ENCODE measurements around the gene SAP30BP. TPM values are rescaled to one million over a fixed set of nuclear protein-coding genes. Genes with fewer than 3 reads are reported as not detected.

The SAP30BP gene
- total and polyA plus RNA-seq, 2 of the 13 experiments (the other 11 are each of a cell fraction or from before 2014, with no cell fraction given), result 67.7 to 99.4 TPM

DNA sequence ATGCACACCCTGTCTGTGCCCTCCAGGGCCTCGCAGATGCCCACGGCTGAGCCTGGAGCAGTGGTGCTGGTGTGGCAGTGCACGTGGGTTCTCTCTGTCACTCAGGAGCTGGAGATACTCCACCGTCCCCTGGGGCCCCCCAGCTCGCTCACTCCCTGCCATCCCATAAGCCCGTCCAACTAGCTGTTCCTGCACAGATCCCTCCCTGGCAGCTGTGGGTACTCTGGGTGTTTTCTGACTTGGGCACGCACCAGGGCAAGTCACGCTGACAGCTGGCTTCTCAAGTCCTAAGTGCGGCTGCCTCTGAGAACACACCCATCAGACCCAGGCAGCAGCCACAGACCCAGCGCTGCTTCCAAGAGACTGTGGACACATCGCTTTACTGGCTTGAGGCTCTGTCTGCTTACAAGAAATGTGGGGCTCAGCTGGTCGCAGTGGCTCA lies 28.7 kb downstream of the SAP30BP start:
- Histone ChIP-seq H2AFZ (ENCODE audit: low read length) (no peak overlapping the region), H3K4me2 (ENCODE audit: low read depth, low read length) (no peak overlapping the region), H3K27me3 (ENCODE audit: control insufficient read depth in 1 of 2, insufficient read depth in 2 of 2, low read length in 2 of 2) (no peaks in the 10 kb centered on the region), H3K4me3 (replicated peaks in 1 of 3; ENCODE audit: insufficient read depth in 1 of 3, low read depth in 2 of 3, low read length in 3 of 3) (no peak overlapping the region), H4K20me1 (ENCODE audit: insufficient read depth, low read length) (no peaks in the 10 kb centered on the region; the same call in 1 of the 2 replicates), H3K4me1 (ENCODE audit: insufficient read depth, low read length) (peaks cover 44% of the 10 kb centered on the region), H3K9ac (ENCODE audit: insufficient read depth, low read depth, low read length) (no peak overlapping the region), H3K36me3 (replicated peaks in 1 of 2; ENCODE audit: control insufficient read depth in 1 of 2, insufficient read depth in 2 of 2, low read length in 2 of 2) (peaks cover 38 to 76% of the 10 kb centered on the region in 2 experiments), H3K27ac (ENCODE audit: extremely low read length, insufficient read depth, low read length) (no peak overlapping the region), H3K9me3 (ENCODE audit: low read length) (no peaks in the 10 kb centered on the region), H3K79me2 (ENCODE audit: insufficient read depth, low read length) (no peaks in the 10 kb centered on the region)
- POLR2A ChIA-PET, result interaction anchor here (0.7 to 2.5 kb wide), 2 partner anchors 42 to 84 kb away, joined by 3 to 7 read pairs; a partner anchor contains a TSS
- CTCF ChIA-PET (ENCODE audit: low intra/inter-chr PET ratio, low total read pairs), result no interaction called here
- ATAC-seq (no peak), DNase-seq (ENCODE audit: low spot score) (no peak), FAIRE-seq (no peak)
- TF ChIP-seq HNRNPL (IDR thresholded peaks at IDR 0.05; ENCODE audit: low read depth, low read length) (0 out of 2 replicates have a peak, but pooled peaks have one; percentile 37), ZNF572 (CRISPR knock-in tag; IDR thresholded peaks at IDR 0.05) (0 out of 2 replicates have a peak, but pooled peaks have one; percentile 28), AGO2 (optimal IDR thresholded peaks at IDR 0.05; ENCODE audit: low read depth, low read length) (peak; percentile 62), MED8 (CRISPR knock-in tag; IDR thresholded peaks at IDR 0.05; ENCODE audit: insufficient replicate concordance) (no peak), ZBTB42 (CRISPR knock-in tag; IDR thresholded peaks at IDR 0.05) (no peak), NFIC (IDR thresholded peaks at IDR 0.05; ENCODE audit: low read length) (no peak), ZFY (CRISPR knock-in tag; IDR thresholded peaks at IDR 0.05) (no peak), HMG20A (CRISPR knock-in tag; IDR thresholded peaks at IDR 0.05; ENCODE audit: borderline replicate concordance) (no peak), SOX5 (CRISPR knock-in tag; IDR thresholded peaks at IDR 0.05; ENCODE audit: borderline replicate concordance) (no peak), ZSCAN12 (CRISPR knock-in tag; IDR thresholded peaks at IDR 0.05) (no peak), GTF2F1 (IDR thresholded peaks at IDR 0.05; ENCODE audit: low read length) (no peak), ZNF317 (CRISPR knock-in tag; IDR thresholded peaks at IDR 0.05) (no peak), SMARCC2 (IDR thresholded peaks at IDR 0.05) (no peak)
- TF ChIP-seq, protein P1, sequence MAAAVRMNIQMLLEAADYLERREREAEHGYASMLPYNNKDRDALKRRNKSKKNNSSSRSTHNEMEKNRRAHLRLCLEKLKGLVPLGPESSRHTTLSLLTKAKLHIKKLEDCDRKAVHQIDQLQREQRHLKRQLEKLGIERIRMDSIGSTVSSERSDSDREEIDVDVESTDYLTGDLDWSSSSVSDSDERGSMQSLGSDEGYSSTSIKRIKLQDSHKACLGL (CRISPR knock-in tag; IDR thresholded peaks at IDR 0.05), result no peak
- TF ChIP-seq, protein P2, sequence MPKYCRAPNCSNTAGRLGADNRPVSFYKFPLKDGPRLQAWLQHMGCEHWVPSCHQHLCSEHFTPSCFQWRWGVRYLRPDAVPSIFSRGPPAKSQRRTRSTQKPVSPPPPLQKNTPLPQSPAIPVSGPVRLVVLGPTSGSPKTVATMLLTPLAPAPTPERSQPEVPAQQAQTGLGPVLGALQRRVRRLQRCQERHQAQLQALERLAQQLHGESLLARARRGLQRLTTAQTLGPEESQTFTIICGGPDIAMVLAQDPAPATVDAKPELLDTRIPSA (CRISPR knock-in tag; IDR thresholded peaks at IDR 0.05; ENCODE audit: borderline replicate concordance), result no peak
- no TSS peak for BruUV-seq (replicated peaks)
- 99% methylated on average over 12 of the region's 12 CpGs for WGBS (ENCODE audit: low lambda C conversion rate)
- in situ Hi-C loops (cut with HindIII; ENCODE audit: extremely low pct_ligation_motif_present, low pct_unique_long_range_greater_than_20kb) (no loop called here), intact Hi-C loops (cut with micrococcal nuclease; ENCODE audit: unreplicated experiment) (no loop called here)
